B cell (primary cell): ENCODE results near the gene LTBP2. TPM values are rescaled to one million over a fixed set of nuclear protein-coding genes. Genes with fewer than 3 reads are reported as not detected.

Experiments
- ATAC-seq: fragments of 200-7000 bp; cut with Tn5 transposase; one replicate; pipeline ENCODE4 v1.10.0; 2021; ENCODE audit warnings: low read depth, mild to moderate bottlenecking, moderate number of reproducible peaks, moderate library complexity
- CTCF ChIA-PET: fragments of 350-600 bp; sonication (Branson Sonifier 250); formaldehyde crosslinking; loops from one replicate; lab custom pipeline; 2021; ENCODE audit warnings: antibody characterized with exemption, inconsistent platforms; lab: Charles Lee
- POLR2A ChIA-PET: fragments of 350-600 bp; sonication (Branson Sonifier 250); formaldehyde crosslinking; loops from one replicate; lab custom pipeline; 2021; ENCODE audit warnings: antibody characterized with exemption; lab: Charles Lee
- DNase-seq: peaks from one replicate; pipeline ENCODE4 v3.0.0; 2013
- H2AFZ ChIP-seq: 2 replicates; pipeline ENCODE4 v1.6.1; 2012; ENCODE audit warnings: mild to moderate bottlenecking, low read depth, low read length; ENCODE audit not compliant: insufficient read depth, poor library complexity, severe bottlenecking
- H3K27ac ChIP-seq, 2 donors: 1 replicate in 1 of 2; 2 replicates in 1 of 2; pipeline ENCODE4 v1.5.1; 2012 to 2013; ENCODE audit warnings: low read length in 2 of 2, mild to moderate bottlenecking in 2 of 2, moderate library complexity in 1 of 2
- H3K27me3 ChIP-seq, 4 experiments: fragments of 200-600 bp in 1 of 4; sonication (generic) in 1 of 4; replicated peaks in 1 of 4; 1 replicate in 2 of 4; 2 replicates in 2 of 4; pipeline versions ENCODE4 v1.6.1 to v1.7.0; 2013 to 2016; ENCODE audit warnings: low read length in 3 of 4, mild to moderate bottlenecking in 2 of 4, mixed read lengths in 1 of 4, moderate library complexity in 1 of 4; ENCODE audit not compliant: insufficient read depth in 4 of 4, control insufficient read depth in 3 of 4; ENCODE audit errors: control extremely low read depth in 1 of 4
- H3K36me3 ChIP-seq, 2 experiments: replicated peaks in 1 of 2; 1 replicate in 1 of 2; 2 replicates in 1 of 2; pipeline versions ENCODE4 v1.6.1 to v1.7.1; 2013; ENCODE audit warnings: low read length in 1 of 2; ENCODE audit not compliant: insufficient read depth in 2 of 2, control insufficient read depth in 1 of 2; ENCODE audit errors: control extremely low read depth in 1 of 2, extremely low read depth in 1 of 2
- H3K4me1 ChIP-seq, 2 donors: fragments of 200-600 bp in 1 of 2; sonication (generic) in 1 of 2; 1 replicate in 1 of 2; 2 replicates in 1 of 2; pipeline versions ENCODE4 v1.5.1 to v1.6.1; 2013 to 2017; ENCODE audit warnings: low read length in 2 of 2; ENCODE audit not compliant: control insufficient read depth in 2 of 2, insufficient read depth in 2 of 2
- H3K4me2 ChIP-seq: replicated peaks from 2 replicates; pipeline ENCODE3; 2012; ENCODE audit warnings: mild to moderate bottlenecking, low read depth, low read length; ENCODE audit not compliant: poor library complexity, severe bottlenecking
- H3K4me3 ChIP-seq, 5 experiments: fragments of 200-600 bp in 1 of 5; sonication (generic) in 1 of 5; 1 replicate in 3 of 5; 2 replicates in 2 of 5; pipeline versions ENCODE4 v1.5.1 to v1.7.0; 2011 to 2016; ENCODE audit warnings: low read length in 4 of 5, mild to moderate bottlenecking in 4 of 5, low read depth in 2 of 5, control low read depth in 1 of 5, moderate library complexity in 1 of 5; ENCODE audit not compliant: insufficient read depth in 1 of 5; ENCODE audit errors: control extremely low read depth in 1 of 5, extremely low read depth in 1 of 5
- H3K79me2 ChIP-seq: fragments of 200-600 bp; sonication (generic); one replicate; pipeline ENCODE4 v1.6.0; 2016; ENCODE audit warnings: low read length; ENCODE audit not compliant: control insufficient read depth, insufficient read depth
- H3K9ac ChIP-seq: fragments of 200-600 bp; sonication (generic); 2 replicates; pipeline ENCODE4 v1.6.1; 2017; ENCODE audit warnings: mild to moderate bottlenecking, low read length, moderate library complexity
- H3K9me3 ChIP-seq, 3 donors: one replicate each; pipeline versions ENCODE4 v1.6.1 to v1.7.1; 2013; ENCODE audit warnings: low read length in 2 of 3; ENCODE audit not compliant: control insufficient read depth in 2 of 3, insufficient read depth in 1 of 3; ENCODE audit errors: control extremely low read depth in 1 of 3
- H4K20me1 ChIP-seq: 2 replicates; pipeline ENCODE4 v1.6.0; 2012; ENCODE audit warnings: mild to moderate bottlenecking, low read length; ENCODE audit not compliant: insufficient read depth, control insufficient read depth, poor library complexity, severe bottlenecking
- H3K27ac Mint-ChIP-seq: one replicate; pipeline ENCODE4 v1.8.0; 2021; ENCODE audit warnings: mixed read lengths
- H3K27me3 Mint-ChIP-seq: one replicate; pipeline ENCODE4 v1.8.0; 2021; ENCODE audit warnings: mixed read lengths
- H3K4me1 Mint-ChIP-seq: one replicate; pipeline ENCODE4 v1.8.0; 2021; ENCODE audit warnings: mixed read lengths
- H3K4me3 Mint-ChIP-seq: one replicate; pipeline ENCODE4 v1.8.0; 2021; ENCODE audit warnings: mixed read lengths
- H3K9me3 Mint-ChIP-seq: one replicate; pipeline ENCODE4 v1.8.0; 2022; ENCODE audit warnings: mixed read lengths; ENCODE audit not compliant: insufficient read depth
- EZH2 ChIP-seq: IDR thresholded peaks from 2 replicates; pipeline ENCODE4 v1.6.1; 2012; ENCODE audit warnings: borderline replicate concordance, low read depth, mild to moderate bottlenecking, moderate library complexity, low read length; ENCODE audit not compliant: insufficient read depth, poor library complexity, severe bottlenecking
- WGBS: methylation state at CpG from one replicate; pipeline ENCODE4 v1.1.5; 2013; ENCODE audit warnings: missing lambda C conversion rate; ENCODE audit not compliant: insufficient coverage; 5-methylcytosine and 5-hydroxymethylcytosine counted together
- intact Hi-C: fragments of 100-400 bp; cut with micrococcal nuclease; formaldehyde crosslinking; loops from one replicate; pipeline ENCODE4 v1.10.0; 2022
- polyA plus RNA-seq: library from polyadenylated mRNA; depleted of rRNA; stranded (reverse); fragments of >200 nt; gene quantifications from 2 replicates; pipeline ENCODE4 v1.2.3, GENCODE V29; 2012
- total RNA-seq, 2 donors: library from RNA; stranded (reverse); fragments of 120-200 nt in 1 of 2; gene quantifications; 1 replicate in 1 of 2; 2 replicates in 1 of 2; pipeline versions ENCODE4 v1.2.3 to v1.2.4, GENCODE V29; 2013 to 2022
- TF ChIP-seq, protein P1 (sequence below): fragments of 200-600 bp; IDR thresholded peaks from one replicate; pipeline ENCODE4 v1.8.0; 2022; ENCODE audit warnings: antibody characterized with exemption, mild to moderate bottlenecking

The LTBP2 gene
- total and polyA plus RNA-seq, 2 donors (not counting 1 experiment from before 2014, with no cell fraction given), result 0.12 to 0.22 TPM

GRCh38 chr14:74524812-74525135, 87.3 kb downstream of the LTBP2 start:
- Mint-ChIP-seq H3K4me3 (no peak overlapping the region), H3K27me3 (peaks cover 19% of the 10 kb centered on the region), H3K4me1 (peaks cover 15% of the 10 kb centered on the region), H3K9me3 (no peaks in the 10 kb centered on the region), H3K27ac (no peak overlapping the region)
- TF ChIP-seq, protein P1, sequence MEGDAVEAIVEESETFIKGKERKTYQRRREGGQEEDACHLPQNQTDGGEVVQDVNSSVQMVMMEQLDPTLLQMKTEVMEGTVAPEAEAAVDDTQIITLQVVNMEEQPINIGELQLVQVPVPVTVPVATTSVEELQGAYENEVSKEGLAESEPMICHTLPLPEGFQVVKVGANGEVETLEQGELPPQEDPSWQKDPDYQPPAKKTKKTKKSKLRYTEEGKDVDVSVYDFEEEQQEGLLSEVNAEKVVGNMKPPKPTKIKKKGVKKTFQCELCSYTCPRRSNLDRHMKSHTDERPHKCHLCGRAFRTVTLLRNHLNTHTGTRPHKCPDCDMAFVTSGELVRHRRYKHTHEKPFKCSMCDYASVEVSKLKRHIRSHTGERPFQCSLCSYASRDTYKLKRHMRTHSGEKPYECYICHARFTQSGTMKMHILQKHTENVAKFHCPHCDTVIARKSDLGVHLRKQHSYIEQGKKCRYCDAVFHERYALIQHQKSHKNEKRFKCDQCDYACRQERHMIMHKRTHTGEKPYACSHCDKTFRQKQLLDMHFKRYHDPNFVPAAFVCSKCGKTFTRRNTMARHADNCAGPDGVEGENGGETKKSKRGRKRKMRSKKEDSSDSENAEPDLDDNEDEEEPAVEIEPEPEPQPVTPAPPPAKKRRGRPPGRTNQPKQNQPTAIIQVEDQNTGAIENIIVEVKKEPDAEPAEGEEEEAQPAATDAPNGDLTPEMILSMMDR, result no peak
- TF ChIP-seq EZH2, result no peak
- CTCF ChIA-PET, result interaction anchor here (1.3 kb wide), 1 partner anchor 9 kb away, joined by 3 read pairs; no protein-coding TSS in a partner anchor
- H2AFZ ChIP-seq, result no peak overlapping the region
- no peak overlapping the region for H3K4me2 ChIP-seq
- no peak for ATAC-seq
- H3K79me2 ChIP-seq, result no peaks in the 10 kb centered on the region
- no peak for DNase-seq
- no peak overlapping the region for H3K27ac ChIP-seq
- H4K20me1 ChIP-seq, result no peaks in the 10 kb centered on the region
- H3K27me3 ChIP-seq, result no peaks in the 10 kb centered on the region
- H3K4me3 ChIP-seq, result no peak overlapping the region
- no peaks in the 10 kb centered on the region for H3K9me3 ChIP-seq
- POLR2A ChIA-PET, result no interaction called here
- intact Hi-C loops, result no loop called here
- peaks cover 7 to 10% of the 10 kb centered on the region in 2 donors for H3K4me1 ChIP-seq
- no peaks in the 10 kb centered on the region for H3K36me3 ChIP-seq
- H3K9ac ChIP-seq, result no peak overlapping the region

DNA sequence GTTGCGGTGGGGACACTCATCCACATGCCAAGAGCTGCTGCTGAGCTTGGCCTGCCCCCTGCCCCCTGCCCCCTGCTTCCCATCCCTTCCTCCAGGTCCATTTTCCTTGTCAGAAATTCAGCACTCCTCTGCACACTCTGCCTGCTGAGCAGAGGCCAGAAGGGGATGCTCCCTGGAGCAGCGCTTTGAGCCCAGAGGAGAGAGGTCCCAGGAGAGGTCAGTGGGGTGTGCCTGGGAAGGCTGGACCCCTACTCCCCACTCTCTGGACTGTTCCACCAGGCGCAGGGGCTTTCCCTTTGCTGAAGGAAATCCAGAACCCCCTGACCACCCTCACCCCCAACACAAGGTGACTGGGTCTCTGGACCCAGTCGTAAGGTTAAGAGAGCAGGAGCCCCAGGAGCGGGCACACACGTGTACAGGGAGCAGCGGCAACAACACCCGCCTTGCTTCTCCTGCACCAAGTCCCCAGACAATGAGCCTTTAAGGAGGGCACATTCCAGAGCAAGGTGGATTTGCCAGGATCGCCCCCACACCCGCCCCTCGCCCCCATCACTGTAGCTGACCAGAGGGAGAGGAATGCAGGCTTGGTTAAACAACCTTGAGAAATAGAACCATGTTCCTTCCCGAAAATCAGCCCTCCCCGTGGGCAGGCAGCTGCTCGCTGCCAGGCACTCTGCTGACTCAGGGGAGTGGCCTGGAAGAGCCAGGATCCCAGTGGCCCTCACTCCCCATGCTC, 87.8 kb downstream of the LTBP2 start:
- Histone ChIP-seq H4K20me1 (no peaks in the 10 kb centered on the region), H2AFZ (no peak overlapping the region), H3K79me2 (no peaks in the 10 kb centered on the region), H3K36me3 (no peaks in the 10 kb centered on the region), H3K27ac (no peak overlapping the region), H3K4me2 (no peak overlapping the region), H3K27me3 (no peaks in the 10 kb centered on the region), H3K9me3 (no peaks in the 10 kb centered on the region), H3K9ac (no peak overlapping the region), H3K4me1 (peaks cover 7 to 10% of the 10 kb centered on the region in 2 donors), H3K4me3 (no peak overlapping the region)
- no peak for DNase-seq
- Mint-ChIP-seq H3K4me3 (no peak overlapping the region), H3K27me3 (peaks cover 17% of the 10 kb centered on the region), H3K27ac (no peak overlapping the region), H3K4me1 (peaks cover 15% of the 10 kb centered on the region), H3K9me3 (no peaks in the 10 kb centered on the region)
- ChIA-PET POLR2A (no interaction called here), CTCF (no interaction called here)
- intact Hi-C loops, result no loop called here
- no peak for ATAC-seq
- WGBS, result 88% methylated on average over 9 of the region's 14 CpGs
- TF ChIP-seq EZH2, result no peak
- TF ChIP-seq, protein P1, result no peak
